Stimulated activated CD8-positive, alpha-beta memory T cell treated with anti-CD3 and anti-CD28 coated beads, Interleukin-2, amount 100 ng/mL, for 48 hours (primary cell): Measurements from ENCODE around the gene PRKCA.

Source experiments
- DNase-seq, 2 donors: peaks; one replicate each; pipeline ENCODE4 v3.0.0-alpha.2; 2020; ENCODE audit warnings: low read depth in 2 of 2

Gene PRKCA

GRCh38 chr17:66543526-66543925 is 241.1 kb downstream of the PRKCA start:
- no peak for DNase-seq

GRCh38 chr17:66545918-66546317 is 243.5 kb downstream of the PRKCA start:
- DNase-seq = no peak

- no peak for DNase-seq
These were observed 244.9 kb downstream of the PRKCA start for GRCh38 chr17:66547151-66547865.

GRCh38 chr17:66548158-66548557 is 245.7 kb downstream of the PRKCA start:
- DNase-seq = peak; percentile 11 to 25

GRCh38 chr17:66548659-66549310 is 246.4 kb downstream of the PRKCA start:
- DNase-seq = no peak

GRCh38 chr17:66549311-66549704 is 246.9 kb downstream of the PRKCA start:
- DNase-seq = no peak

GRCh38 chr17:66549731-66550207 is 247.4 kb downstream of the PRKCA start:
- no peak for DNase-seq

GRCh38 chr17:66551839-66552238 is 249.4 kb downstream of the PRKCA start:
- DNase-seq = no peak

GRCh38 chr17:66552371-66552770 is 250.0 kb downstream of the PRKCA start:
- no peak for DNase-seq

GRCh38 chr17:66555605-66556004 is 253.2 kb downstream of the PRKCA start:
- no peak for DNase-seq

GRCh38 chr17:66557200-66557599 is 254.8 kb downstream of the PRKCA start:
- no peak for DNase-seq

- no peak for DNase-seq
These were observed 255.5 kb downstream of the PRKCA start for GRCh38 chr17:66557886-66558285.

- DNase-seq = no peak
These were observed 258.3 kb downstream of the PRKCA start for GRCh38 chr17:66560691-66561090.

- no peak for DNase-seq
These were observed 259.7 kb downstream of the PRKCA start for GRCh38 chr17:66562119-66562518.

GRCh38 chr17:66564992-66565465 is 262.6 kb downstream of the PRKCA start:
- no peak for DNase-seq

- DNase-seq = peak; percentile 62 to 79
These were observed 265.1 kb downstream of the PRKCA start for GRCh38 chr17:66567234-66568170.

- DNase-seq = no peak
These were observed 267.2 kb downstream of the PRKCA start for GRCh38 chr17:66569572-66569971.

- DNase-seq = no peak
These were observed 268.2 kb downstream of the PRKCA start for GRCh38 chr17:66570447-66571195.

- no peak for DNase-seq
These were observed 269.3 kb downstream of the PRKCA start for GRCh38 chr17:66571745-66572144.

GRCh38 chr17:66573078-66573477 is 270.7 kb downstream of the PRKCA start:
- no peak for DNase-seq

GRCh38 chr17:66574123-66574522 is 271.7 kb downstream of the PRKCA start:
- no peak for DNase-seq
